GM12892 (cell line): ENCODE data around the gene HSD17B2.

ENCODE experiments used
- DNase-seq: peaks from one replicate; pipeline ENCODE4 v3.0.0; 2011; ENCODE audit not compliant: insufficient read length
- FAIRE-seq: peaks from 2 replicates; lab custom pipeline; 2011; peaks lifted over from hg19 to GRCh38; lab: Jason Lieb, UNC
- POLR2A ChIP-seq: IDR thresholded peaks from 2 replicates; pipeline ENCODE4 v1.6.1; 2011; ENCODE audit warnings: low read depth, low read length, control low read depth
- POLR2AphosphoS5 ChIP-seq: IDR thresholded peaks from 2 replicates; pipeline ENCODE4 v1.6.1; 2011; ENCODE audit warnings: low read depth, low read length, control low read depth
- TAF1 ChIP-seq: IDR thresholded peaks from 2 replicates; pipeline ENCODE4 v1.6.1; 2011; ENCODE audit warnings: low read depth, mild to moderate bottlenecking, control low read depth, low read length, borderline replicate concordance

Gene HSD17B2

DNA sequence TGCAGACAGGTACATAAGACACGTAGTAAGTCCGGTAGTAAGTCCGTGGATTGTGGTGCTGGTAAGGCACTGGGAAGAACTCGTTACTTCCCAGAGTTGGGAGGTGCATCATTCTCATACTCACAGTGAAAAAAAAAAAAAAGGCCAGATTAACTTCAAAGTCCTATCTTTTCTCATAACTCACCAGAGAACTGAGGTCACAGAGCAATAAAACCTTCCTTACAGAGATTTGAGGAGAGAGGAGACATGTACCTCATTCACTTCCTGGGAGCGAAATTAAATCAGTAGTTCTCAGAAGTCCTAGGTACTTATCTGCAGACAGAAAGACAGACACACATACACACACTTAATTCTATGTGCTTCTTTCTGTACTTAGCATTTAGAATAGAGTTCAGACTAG, 112.5 kb downstream of the HSD17B2 start:
- TF ChIP-seq TAF1: no peak
- no peak for TF ChIP-seq POLR2AphosphoS5
- TF ChIP-seq POLR2A: no peak
- FAIRE-seq: no peak
- no peak for DNase-seq
